HT1080 (cell line): ENCODE results near the gene DUSP28. TPM values are rescaled to one million over a fixed set of nuclear protein-coding genes. Genes with fewer than 3 reads are reported as not detected.
"Not testable (repeated sequence)": the region's sequence is repeated elsewhere in the genome, so short reads cannot be mapped to it uniquely, and the experiment has no call there.

ENCODE experiments used
- DNase-seq: peaks from one replicate; pipeline ENCODE4 v3.0.0-alpha.2; 2015; ENCODE audit warnings: low read depth
- polyA plus RNA-seq, 2 experiments: library from polyadenylated mRNA; depleted of rRNA; stranded (reverse); fragments of >200 nt; gene quantifications; 2 replicates each; pipeline ENCODE4 v1.2.3, GENCODE V29; 2015
- total RNA-seq: library from RNA; depleted of rRNA; stranded (reverse); fragments of >200 nt; shearing (Covaris generic); gene quantifications from 2 replicates; pipeline ENCODE4 v1.2.3, GENCODE V29; 2014; rRNA removed

The DUSP28 gene
- total RNA-seq: 3.6 and 4.9 TPM in 2 replicates
- polyA plus RNA-seq (2015; cell fraction: cytosol; rRNA removed): 4.3 and 5.4 TPM in 2 replicates
- polyA plus RNA-seq (2015; cell fraction: nucleus; rRNA removed): 4.9 and 6.0 TPM in 2 replicates

GRCh38 chr2:240560084-240560479 is at the start of gene DUSP28:
Gene DUSP28, plus strand, starts transcription at chr2:240560357. Its CDS starts 328 bp downstream, at chr2:240560685.
- peak; percentile 86 for DNase-seq

GRCh38 chr2:240510513-240511210 is 49.5 kb upstream of the DUSP28 start:
- no peak for DNase-seq

GRCh38 chr2:240511351-240512108 is 48.6 kb upstream of the DUSP28 start:
- DNase-seq: no peak

GRCh38 chr2:240512109-240512485 is 48.1 kb upstream of the DUSP28 start:
- no peak for DNase-seq

GRCh38 chr2:240512666-240513535 is 47.3 kb upstream of the DUSP28 start:
- DNase-seq: no peak

- peak; percentile 68 for DNase-seq
Measured at GRCh38 chr2:240513549-240514287, 46.4 kb upstream of the DUSP28 start.

- no peak for DNase-seq
Measured at GRCh38 chr2:240514631-240515030, 45.5 kb upstream of the DUSP28 start.

- no peak for DNase-seq
Measured at GRCh38 chr2:240517342-240517741, 42.8 kb upstream of the DUSP28 start.

GRCh38 chr2:240518981-240519380 is 41.2 kb upstream of the DUSP28 start:
- no peak for DNase-seq

GRCh38 chr2:240519396-240520129 is 40.6 kb upstream of the DUSP28 start:
- DNase-seq: no peak

GRCh38 chr2:240520130-240520973 is 39.8 kb upstream of the DUSP28 start:
- no peak for DNase-seq

GRCh38 chr2:240520974-240521350 is 39.2 kb upstream of the DUSP28 start:
- DNase-seq: no peak

- not testable (repeated sequence) for DNase-seq
Measured at GRCh38 chr2:240521885-240522284, 38.3 kb upstream of the DUSP28 start.

- DNase-seq: no peak
Measured at GRCh38 chr2:240522406-240522805, 37.8 kb upstream of the DUSP28 start.

- no peak for DNase-seq
Measured at GRCh38 chr2:240523451-240524281, 36.5 kb upstream of the DUSP28 start.

GRCh38 chr2:240524963-240525718 is 35.0 kb upstream of the DUSP28 start:
- DNase-seq: no peak

- DNase-seq: no peak
Measured at GRCh38 chr2:240525802-240526201, 34.4 kb upstream of the DUSP28 start.

- DNase-seq: no peak
Measured at GRCh38 chr2:240526521-240526920, 33.6 kb upstream of the DUSP28 start.
